Measurements from ENCODE around the gene ANKS6.

DNA sequence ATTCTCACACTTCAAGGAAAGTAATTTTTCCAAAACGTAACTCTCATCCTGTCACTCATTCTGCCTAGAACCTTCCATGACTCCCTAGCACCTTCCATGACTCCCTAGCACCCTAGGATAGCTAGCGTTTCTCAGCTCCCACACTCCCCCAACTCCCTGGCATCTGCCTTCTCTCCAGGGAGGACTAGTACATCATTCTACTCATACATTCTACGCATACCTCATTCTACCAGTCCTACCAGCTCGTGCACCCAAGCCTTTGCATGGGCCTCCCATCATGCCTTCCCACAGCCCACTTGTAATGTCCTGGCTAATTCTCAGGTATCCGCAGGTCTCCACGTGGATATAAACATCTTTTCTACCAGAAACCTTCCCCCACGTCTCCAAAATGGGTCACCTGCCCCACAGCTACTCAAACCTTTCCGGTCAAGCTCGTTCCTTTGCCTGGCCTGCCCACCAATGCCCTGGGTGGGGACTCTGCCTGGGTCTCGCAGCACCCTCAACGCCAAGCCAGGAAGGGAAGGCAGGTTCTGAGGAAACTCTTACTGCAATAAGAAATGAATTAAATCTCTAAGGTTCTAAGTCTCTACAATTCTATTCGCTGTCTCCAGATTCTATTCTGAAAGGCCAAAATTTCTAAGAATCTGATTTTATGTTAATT lies 930 bp downstream of the ANKS6 start:
- TF ChIP-seq, protein P1, sequence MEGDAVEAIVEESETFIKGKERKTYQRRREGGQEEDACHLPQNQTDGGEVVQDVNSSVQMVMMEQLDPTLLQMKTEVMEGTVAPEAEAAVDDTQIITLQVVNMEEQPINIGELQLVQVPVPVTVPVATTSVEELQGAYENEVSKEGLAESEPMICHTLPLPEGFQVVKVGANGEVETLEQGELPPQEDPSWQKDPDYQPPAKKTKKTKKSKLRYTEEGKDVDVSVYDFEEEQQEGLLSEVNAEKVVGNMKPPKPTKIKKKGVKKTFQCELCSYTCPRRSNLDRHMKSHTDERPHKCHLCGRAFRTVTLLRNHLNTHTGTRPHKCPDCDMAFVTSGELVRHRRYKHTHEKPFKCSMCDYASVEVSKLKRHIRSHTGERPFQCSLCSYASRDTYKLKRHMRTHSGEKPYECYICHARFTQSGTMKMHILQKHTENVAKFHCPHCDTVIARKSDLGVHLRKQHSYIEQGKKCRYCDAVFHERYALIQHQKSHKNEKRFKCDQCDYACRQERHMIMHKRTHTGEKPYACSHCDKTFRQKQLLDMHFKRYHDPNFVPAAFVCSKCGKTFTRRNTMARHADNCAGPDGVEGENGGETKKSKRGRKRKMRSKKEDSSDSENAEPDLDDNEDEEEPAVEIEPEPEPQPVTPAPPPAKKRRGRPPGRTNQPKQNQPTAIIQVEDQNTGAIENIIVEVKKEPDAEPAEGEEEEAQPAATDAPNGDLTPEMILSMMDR (IDR thresholded peaks at IDR 0.05; ENCODE audit: low read depth, low read length, poor library complexity, severe bottlenecking): no peak
- TF ChIP-seq EZH2phosphoT487 (IDR thresholded peaks at IDR 0.05; ENCODE audit: borderline replicate concordance, low read length): no peak
